ENCODE measurements around the gene PLA2G4E. TPM values are rescaled to one million over a fixed set of nuclear protein-coding genes. Genes with fewer than 3 reads are reported as not detected.

Gene PLA2G4E
- polyA plus RNA-seq, 2 of the 4 experiments (the other 2 are of a cell fraction): 0.01 TPM; not detected in 1

DNA sequence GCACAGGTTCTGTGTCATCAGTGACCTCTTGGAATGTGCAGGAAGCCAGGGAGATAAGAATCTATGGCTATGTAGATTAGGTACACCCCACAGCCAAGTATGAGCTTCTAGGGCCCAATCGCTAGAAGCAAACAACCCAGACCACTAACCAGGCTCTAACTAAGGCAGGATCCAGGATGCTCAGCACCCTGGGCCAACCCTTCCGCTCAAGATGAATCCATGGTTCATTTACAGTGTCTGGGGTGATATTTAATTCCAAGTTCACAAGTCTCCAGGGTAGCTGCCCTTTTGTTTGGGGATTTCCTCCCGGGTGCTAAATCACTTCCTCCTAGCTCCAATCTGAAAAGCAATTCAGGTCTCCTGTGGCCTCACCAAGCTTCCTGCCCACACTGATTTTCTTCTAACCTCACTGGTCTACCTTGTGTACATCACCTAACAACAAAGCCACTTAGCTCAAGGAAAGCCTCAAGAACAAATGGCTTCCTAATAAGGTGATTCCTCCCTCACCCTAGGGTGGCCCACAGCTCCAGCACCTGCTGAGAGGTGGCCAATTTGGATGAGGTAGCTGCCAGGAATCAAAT, 50.9 kb downstream of the PLA2G4E start:
- POLR2A ChIA-PET: no interaction called here
- H3K9me3 ChIP-seq: no peaks in the 10 kb centered on the region
- peaks cover 13% of the 10 kb centered on the region; the same call in 1 of the 3 replicates for H3K4me1 ChIP-seq
- FAIRE-seq (no peak), DNase-seq (ENCODE audit: low read depth in 1 of 2, low spot score in 1 of 2) (no peak), ATAC-seq (no peak)
- no peak overlapping the region for H3K4me3 ChIP-seq
- no peak overlapping the region for H3K4me2 ChIP-seq
- TF ChIP-seq FOSB (CRISPR knock-in tag; IDR thresholded peaks at IDR 0.05) (no peak), HOXB13 (CRISPR knock-in tag; IDR thresholded peaks at IDR 0.05; ENCODE audit: low read depth) (no peak), NR3C1 (IDR thresholded peaks at IDR 0.05) (no peak), KDM1A (IDR thresholded peaks at IDR 0.05; ENCODE audit: low read depth) (no peak), MAX (IDR thresholded peaks at IDR 0.05) (no peak), SREBF2 (IDR thresholded peaks at IDR 0.05) (no peak), HMGXB4 (CRISPR knock-in tag; IDR thresholded peaks at IDR 0.05; ENCODE audit: borderline replicate concordance) (no peak), TP53 (CRISPR knock-in tag; IDR thresholded peaks at IDR 0.05) (no peak), MAFK (IDR thresholded peaks at IDR 0.05; ENCODE audit: partially characterized antibody) (no peak), RFX5 (IDR thresholded peaks at IDR 0.05) (no peak), CBX8 (IDR thresholded peaks at IDR 0.05) (no peak), PHF8 (IDR thresholded peaks at IDR 0.05; ENCODE audit: borderline replicate concordance, low read depth) (no peak), ZSCAN20 (CRISPR knock-in tag; IDR thresholded peaks at IDR 0.05) (no peak), CEBPB (IDR thresholded peaks at IDR 0.05) (no peak), CBX2 (IDR thresholded peaks at IDR 0.05; ENCODE audit: borderline replicate concordance, low read depth) (no peak)
- WGBS (ENCODE audit: missing lambda C conversion rate): 88% methylated on average over 3 of the region's 3 CpGs
- CTCF ChIA-PET: interaction anchor here (0.9 to 1.5 kb wide), 4 partner anchors 19 to 115 kb away, joined by 3 to 5 read pairs (median 4); no protein-coding TSS in a partner anchor
- H3K27ac ChIP-seq: no peak overlapping the region

GRCh38 chr15:41968701-41969100, 52.1 kb downstream of the PLA2G4E start:
- FAIRE-seq (no peak), DNase-seq (ENCODE audit: low read depth in 1 of 2, low spot score in 1 of 2) (no peak), ATAC-seq (no peak)
- Histone ChIP-seq H3K9me3 (no peaks in the 10 kb centered on the region), H3K4me3 (no peak overlapping the region), H3K27ac (no peak overlapping the region), H3K4me2 (no peak overlapping the region), H3K4me1 (peaks cover 13% of the 10 kb centered on the region; the same call in 1 of the 3 replicates)
- POLR2A ChIA-PET: no interaction called here
- TF ChIP-seq FOSB (CRISPR knock-in tag; IDR thresholded peaks at IDR 0.05) (no peak), EP300 (IDR thresholded peaks at IDR 0.05) (no peak), PBX3 (IDR thresholded peaks at IDR 0.05) (no peak), FOSL2 (IDR thresholded peaks at IDR 0.05) (no peak), FOSL2 (CRISPR knock-in tag; IDR thresholded peaks at IDR 0.05) (no peak), NPAS2 (CRISPR knock-in tag; IDR thresholded peaks at IDR 0.05; ENCODE audit: borderline replicate concordance) (no peak), BCL3 (IDR thresholded peaks at IDR 0.05) (no peak), RAD21 (conservative IDR thresholded peaks at IDR 0.05 in 1 of 2, IDR thresholded peaks at IDR 0.05 in 1 of 2) (no peak), ESRRA (IDR thresholded peaks at IDR 0.05; ENCODE audit: borderline replicate concordance, low read length) (no peak), JUNB (IDR thresholded peaks at IDR 0.05) (no peak)
- WGBS (ENCODE audit: missing lambda C conversion rate): 97% methylated on average over 4 of the region's 4 CpGs
- CTCF ChIA-PET: interaction anchor here (1.5 kb wide), 1 partner anchor 65 kb away, joined by 4 read pairs; no protein-coding TSS in a partner anchor
